NCI-H510A (cell line): ENCODE data around the gene SLC16A1.
"Not testable (repeated sequence)": the region's sequence is repeated elsewhere in the genome, so short reads cannot be mapped to it uniquely, and the experiment has no call there.

Experiments used
- DNase-seq: peaks from one replicate; lab custom pipeline; 2025; lab: John Stamatoyannopoulos, UW

SLC16A1 gene

GRCh38 chr1:112964347-112964746 is 8.4 kb upstream of the SLC16A1 start:
- no peak for DNase-seq

GRCh38 chr1:112961072-112961471 is 5.1 kb upstream of the SLC16A1 start:
- no peak for DNase-seq

GRCh38 chr1:112960384-112960783 is 4.4 kb upstream of the SLC16A1 start:
- DNase-seq: no peak

- not testable (repeated sequence) for DNase-seq
Measured at GRCh38 chr1:112958236-112958635, 2.2 kb upstream of the SLC16A1 start.

GRCh38 chr1:112957133-112957812 is 1.3 kb upstream of the SLC16A1 start:
- peak; percentile 40 for DNase-seq

- no peak for DNase-seq
Measured at GRCh38 chr1:112956544-112957132, 642 bp upstream of the SLC16A1 start.

GRCh38 chr1:112954945-112955772 is 837 bp downstream of the SLC16A1 start:
- peak; percentile 28 for DNase-seq

- no peak for DNase-seq
Measured at GRCh38 chr1:112954017-112954650, 1.9 kb downstream of the SLC16A1 start.

- DNase-seq: no peak
Measured at GRCh38 chr1:112950426-112950825, 5.6 kb downstream of the SLC16A1 start.

- DNase-seq: no peak
Measured at GRCh38 chr1:112946683-112947082, 9.3 kb downstream of the SLC16A1 start.

GRCh38 chr1:112939810-112940209 is 16.2 kb downstream of the SLC16A1 start:
- no peak for DNase-seq

GRCh38 chr1:112938210-112938609 is 17.8 kb downstream of the SLC16A1 start:
- DNase-seq: no peak

- no peak for DNase-seq
Measured at GRCh38 chr1:112937495-112937894, 18.5 kb downstream of the SLC16A1 start.

GRCh38 chr1:112937070-112937469 is 18.9 kb downstream of the SLC16A1 start:
- DNase-seq: no peak

GRCh38 chr1:112935461-112936111 is 20.4 kb downstream of the SLC16A1 start:
- DNase-seq: no peak

- DNase-seq: no peak
Measured at GRCh38 chr1:112934577-112934976, 21.4 kb downstream of the SLC16A1 start.

GRCh38 chr1:112933820-112934571 is 22.0 kb downstream of the SLC16A1 start:
- DNase-seq: no peak

GRCh38 chr1:112929979-112930378 is 26.0 kb downstream of the SLC16A1 start:
- DNase-seq: no peak

GRCh38 chr1:112927462-112927990 is 28.5 kb downstream of the SLC16A1 start:
- DNase-seq: no peak

- DNase-seq: no peak
Measured at GRCh38 chr1:112926858-112927257, 29.1 kb downstream of the SLC16A1 start.

GRCh38 chr1:112925015-112925414 is 31.0 kb downstream of the SLC16A1 start:
- no peak for DNase-seq
